Right atrium auricular region (tissue), 2 donors: Measurements from ENCODE around the gene NAA60. TPM values are rescaled to one million over a fixed set of nuclear protein-coding genes. Genes with fewer than 3 reads are reported as not detected.
A peak's percentile ranks its signal among the peaks of the same experiment; 100 is the strongest.

Source experiments
- DNase-seq: peaks from one replicate; pipeline ENCODE4 v3.0.0-alpha.2; 2019; ENCODE audit warnings: low spot score
- H3K27ac ChIP-seq, 2 donors: fragments of 200-600 bp; sonication (generic); 1 replicate in 1 of 2; 2 replicates in 1 of 2; pipeline ENCODE4 v1.5.1; 2016 to 2019
- H3K27me3 ChIP-seq, 2 donors: fragments of 200-600 bp; sonication (generic); one replicate each; pipeline versions ENCODE4 v1.5.1 to v1.6.0; 2017 to 2019
- H3K36me3 ChIP-seq: fragments of 200-600 bp; sonication (generic); one replicate; pipeline ENCODE4 v1.5.1; 2016
- H3K4me1 ChIP-seq, 2 donors: fragments of 200-600 bp; sonication (generic); one replicate each; pipeline versions ENCODE4 v1.5.1 to v1.6.0; 2017 to 2019
- H3K4me3 ChIP-seq, 2 donors: fragments of 200-600 bp; sonication (generic); 1 replicate in 1 of 2; 2 replicates in 1 of 2; pipeline ENCODE4 v1.5.1; 2017 to 2019; ENCODE audit warnings: mild to moderate bottlenecking in 1 of 2, moderate library complexity in 1 of 2
- H3K9me3 ChIP-seq, 2 donors: fragments of 200-600 bp; sonication (generic); one replicate each; pipeline ENCODE4 v1.5.1; 2019
- CTCF ChIP-seq, 2 donors: fragments of 200-600 bp; sonication (generic); IDR thresholded peaks; one replicate each; pipeline ENCODE4 v1.5.1; 2019; ENCODE audit warnings: antibody characterized with exemption in 2 of 2
- total RNA-seq, 2 donors: library from RNA; depleted of rRNA; stranded (reverse); fragments of >200 nt; gene quantifications; one replicate each; pipeline ENCODE4 v1.1.0, GENCODE V29; 2016

NAA60 gene
- total RNA-seq, 2 donors from 2014 or later, result 28.1 to 29.1 TPM

GRCh38 chr16:3444032-3444388 lies 530 bp downstream of the NAA60 start:
- Histone ChIP-seq H3K9me3 (peaks cover 0 to 16% of the 10 kb centered on the region in 2 donors), H3K36me3 (peaks cover 10% of the 10 kb centered on the region), H3K4me1 (peaks cover 0 to 8% of the 10 kb centered on the region in 2 donors), H3K27ac (peak overlapping the region; percentile 73 to 82), H3K4me3 (peak overlapping the region; percentile 55 to 66), H3K27me3 (no peaks in the 10 kb centered on the region)
- TF ChIP-seq CTCF (IDR thresholded peaks at IDR 0.05), result no peak
- DNase-seq, result no peak

GRCh38 chr16:3454093-3454492 lies 10.6 kb downstream of the NAA60 start:
- H3K4me3 ChIP-seq, result no peak overlapping the region
- H3K36me3 ChIP-seq, result no peaks in the 10 kb centered on the region
- H3K27me3 ChIP-seq, result no peaks in the 10 kb centered on the region
- no peak overlapping the region for H3K27ac ChIP-seq
- no peak for TF ChIP-seq CTCF (IDR thresholded peaks at IDR 0.05)
- H3K4me1 ChIP-seq, result peaks cover 0 to 32% of the 10 kb centered on the region in 2 donors
- H3K9me3 ChIP-seq, result no peaks in the 10 kb centered on the region
- no peak for DNase-seq

GRCh38 chr16:3454631-3455147 lies 11.2 kb downstream of the NAA60 start:
- Histone ChIP-seq H3K4me1 (peaks cover 0 to 38% of the 10 kb centered on the region in 2 donors), H3K4me3 (no peak overlapping the region), H3K27ac (peak overlapping the region in 1 of 2 donors; percentile 97), H3K36me3 (no peaks in the 10 kb centered on the region), H3K9me3 (no peaks in the 10 kb centered on the region), H3K27me3 (no peaks in the 10 kb centered on the region)
- TF ChIP-seq CTCF (IDR thresholded peaks at IDR 0.05), result no peak
- DNase-seq, result no peak

GRCh38 chr16:3457434-3458252 lies 14.2 kb downstream of the NAA60 start:
- DNase-seq, result peak; percentile 80
- H3K27ac ChIP-seq, result peak overlapping the region; percentile 97 to 99
- peaks cover 0 to 67% of the 10 kb centered on the region in 2 donors for H3K4me1 ChIP-seq
- no peaks in the 10 kb centered on the region for H3K9me3 ChIP-seq
- H3K27me3 ChIP-seq, result no peaks in the 10 kb centered on the region
- no peaks in the 10 kb centered on the region for H3K36me3 ChIP-seq
- TF ChIP-seq CTCF (IDR thresholded peaks at IDR 0.05), result peak in 1 of 2 donors; percentile 70
- H3K4me3 ChIP-seq, result peak overlapping the region; percentile 84 to 90

- Histone ChIP-seq H3K36me3 (no peaks in the 10 kb centered on the region), H3K4me3 (peak overlapping the region; percentile 84 to 90), H3K9me3 (no peaks in the 10 kb centered on the region), H3K27ac (peak overlapping the region; percentile 97 to 99), H3K27me3 (no peaks in the 10 kb centered on the region), H3K4me1 (peaks cover 0 to 73% of the 10 kb centered on the region in 2 donors)
- no peak for TF ChIP-seq CTCF (IDR thresholded peaks at IDR 0.05)
- no peak for DNase-seq
These were observed 14.9 kb downstream of the NAA60 start for GRCh38 chr16:3458278-3458851.
